ENCODE measurements around the gene GNAS-AS1.

GNAS-AS1 gene

GRCh38 chr20:58811334-58811733, 39.4 kb downstream of the GNAS-AS1 start:
- DNase-seq (ENCODE audit: low read depth in 4 of 4, low spot score in 1 of 4): no peak

- no peak for DNase-seq (ENCODE audit: low read depth in 4 of 4, low spot score in 1 of 4)
Measured at GRCh38 chr20:58810879-58811250, 39.8 kb downstream of the GNAS-AS1 start.

- no peak for DNase-seq (ENCODE audit: low read depth in 4 of 4, low spot score in 1 of 4)
Measured at GRCh38 chr20:58810116-58810878, 40.4 kb downstream of the GNAS-AS1 start.

- DNase-seq (ENCODE audit: low read depth in 4 of 4, low spot score in 1 of 4): no peak
Measured at GRCh38 chr20:58808271-58809046, 42.2 kb downstream of the GNAS-AS1 start.

- DNase-seq (ENCODE audit: low read depth in 4 of 4, low spot score in 1 of 4): no peak
Measured at GRCh38 chr20:58807801-58808200, 42.9 kb downstream of the GNAS-AS1 start.

- no peak for DNase-seq (ENCODE audit: low read depth in 4 of 4, low spot score in 1 of 4)
Measured at GRCh38 chr20:58803533-58803932, 47.2 kb downstream of the GNAS-AS1 start.

GRCh38 chr20:58802061-58802460, 48.6 kb downstream of the GNAS-AS1 start:
- DNase-seq (ENCODE audit: low read depth in 4 of 4, low spot score in 1 of 4): no peak

- no peak for DNase-seq (ENCODE audit: low read depth in 4 of 4, low spot score in 1 of 4)
Measured at GRCh38 chr20:58800134-58800871, 50.4 kb downstream of the GNAS-AS1 start.

- DNase-seq (ENCODE audit: low read depth in 4 of 4, low spot score in 1 of 4): no peak
Measured at GRCh38 chr20:58797371-58798338, 53.0 kb downstream of the GNAS-AS1 start.

GRCh38 chr20:58795923-58796245, 54.8 kb downstream of the GNAS-AS1 start:
- DNase-seq (ENCODE audit: low read depth in 4 of 4, low spot score in 1 of 4): no peak

- no peak for DNase-seq (ENCODE audit: low read depth in 4 of 4, low spot score in 1 of 4)
Measured at GRCh38 chr20:58795181-58795922, 55.4 kb downstream of the GNAS-AS1 start.

- DNase-seq (ENCODE audit: low read depth in 4 of 4, low spot score in 1 of 4): no peak
Measured at GRCh38 chr20:58794510-58795180, 56.1 kb downstream of the GNAS-AS1 start.

GRCh38 chr20:58793512-58794420, 56.9 kb downstream of the GNAS-AS1 start:
- no peak for DNase-seq (ENCODE audit: low read depth in 4 of 4, low spot score in 1 of 4)

GRCh38 chr20:58792426-58792825, 58.3 kb downstream of the GNAS-AS1 start:
- no peak for DNase-seq (ENCODE audit: low read depth in 4 of 4, low spot score in 1 of 4)

GRCh38 chr20:58791286-58791685, 59.4 kb downstream of the GNAS-AS1 start:
- no peak for DNase-seq (ENCODE audit: low read depth in 4 of 4, low spot score in 1 of 4)

GRCh38 chr20:58790454-58790853, 60.2 kb downstream of the GNAS-AS1 start:
- DNase-seq (ENCODE audit: low read depth in 4 of 4, low spot score in 1 of 4): no peak

GRCh38 chr20:58788896-58789544, 61.7 kb downstream of the GNAS-AS1 start:
- no peak for DNase-seq (ENCODE audit: low read depth in 4 of 4, low spot score in 1 of 4)

Measured in stimulated activated CD4-positive, alpha-beta T cell treated with anti-CD3 and anti-CD28 coated beads, Interleukin-1b, Interleukin-23, amount 100 ng/mL, for 24 hours (primary cell).